Nephron (organoid): ENCODE measurements around the gene DCP1A.

Experiments
- H3K27ac Mint-ChIP-seq, 3 experiments: 2 replicates each; pipeline ENCODE4 v1.8.0; 2020; ENCODE audit warnings: mixed read lengths in 3 of 3, mild to moderate bottlenecking in 2 of 3, moderate library complexity in 1 of 3
- H3K27me3 Mint-ChIP-seq: 2 replicates; pipeline ENCODE4 v1.8.0; 2021; ENCODE audit warnings: low read depth, mild to moderate bottlenecking, moderate library complexity, mixed read lengths
- H3K36me3 Mint-ChIP-seq: 2 replicates; pipeline ENCODE4 v1.8.0; 2020; ENCODE audit warnings: low read depth, mixed read lengths
- H3K4me1 Mint-ChIP-seq: 2 replicates; pipeline ENCODE4 v1.8.0; 2020; ENCODE audit warnings: mixed read lengths
- H3K4me3 Mint-ChIP-seq, 3 experiments: 2 replicates each; pipeline ENCODE4 v1.8.0; 2020; ENCODE audit warnings: mild to moderate bottlenecking in 3 of 3, mixed read lengths in 3 of 3, moderate library complexity in 2 of 3
- H3K9me3 Mint-ChIP-seq: 2 replicates; pipeline ENCODE4 v1.8.0; 2020; ENCODE audit warnings: mixed read lengths
- CTCF ChIP-seq, 3 experiments: fragments of 200-600 bp; sonication (generic); IDR thresholded peaks; one replicate each; pipeline ENCODE4 v1.5.0; 2021; ENCODE audit warnings: antibody characterized with exemption in 3 of 3; ENCODE audit not compliant: unreplicated experiment in 3 of 3

Gene DCP1A

GRCh38 chr3:53247619-53248018 is 99.7 kb downstream of the DCP1A start:
- no peaks in the 10 kb centered on the region for H3K9me3 Mint-ChIP-seq
- H3K27ac Mint-ChIP-seq: no peak overlapping the region
- H3K36me3 Mint-ChIP-seq: peaks cover 12% of the 10 kb centered on the region
- no peak for TF ChIP-seq CTCF (IDR thresholded peaks at IDR 0.05; ENCODE audit: unreplicated experiment in 3 of 3)
- H3K4me3 Mint-ChIP-seq: no peak overlapping the region
- no peaks in the 10 kb centered on the region for H3K27me3 Mint-ChIP-seq
- H3K4me1 Mint-ChIP-seq: peaks cover 18% of the 10 kb centered on the region

GRCh38 chr3:53244271-53244670 is 103.1 kb downstream of the DCP1A start:
- H3K27ac Mint-ChIP-seq: no peak overlapping the region
- TF ChIP-seq CTCF (IDR thresholded peaks at IDR 0.05; ENCODE audit: unreplicated experiment in 3 of 3): no peak
- H3K9me3 Mint-ChIP-seq: no peaks in the 10 kb centered on the region
- H3K27me3 Mint-ChIP-seq: no peaks in the 10 kb centered on the region
- H3K4me3 Mint-ChIP-seq: no peak overlapping the region
- peaks cover 23% of the 10 kb centered on the region for H3K36me3 Mint-ChIP-seq
- H3K4me1 Mint-ChIP-seq: peaks cover 27% of the 10 kb centered on the region

- H3K27ac Mint-ChIP-seq: peak overlapping the region in 2 of 3 experiments; percentile 65 to 76
- TF ChIP-seq CTCF (IDR thresholded peaks at IDR 0.05; ENCODE audit: unreplicated experiment in 3 of 3): no peak
- H3K9me3 Mint-ChIP-seq: no peaks in the 10 kb centered on the region
- H3K27me3 Mint-ChIP-seq: no peaks in the 10 kb centered on the region
- H3K4me1 Mint-ChIP-seq: peaks cover 31% of the 10 kb centered on the region
- no peak overlapping the region for H3K4me3 Mint-ChIP-seq
- H3K36me3 Mint-ChIP-seq: peaks cover 27% of the 10 kb centered on the region
Measured at GRCh38 chr3:53243785-53244184, 103.6 kb downstream of the DCP1A start.

GRCh38 chr3:53243165-53243564 is 104.2 kb downstream of the DCP1A start:
- Mint-ChIP-seq H3K27me3 (no peaks in the 10 kb centered on the region), H3K36me3 (peaks cover 29% of the 10 kb centered on the region), H3K9me3 (no peaks in the 10 kb centered on the region), H3K4me1 (peaks cover 35% of the 10 kb centered on the region), H3K4me3 (no peak overlapping the region), H3K27ac (peak overlapping the region; percentile 55 to 76 (median 65))
- no peak for TF ChIP-seq CTCF (IDR thresholded peaks at IDR 0.05; ENCODE audit: unreplicated experiment in 3 of 3)

- no peaks in the 10 kb centered on the region for H3K9me3 Mint-ChIP-seq
- peaks cover 38% of the 10 kb centered on the region for H3K4me1 Mint-ChIP-seq
- TF ChIP-seq CTCF (IDR thresholded peaks at IDR 0.05; ENCODE audit: unreplicated experiment in 3 of 3): no peak
- H3K36me3 Mint-ChIP-seq: peaks cover 29% of the 10 kb centered on the region
- H3K4me3 Mint-ChIP-seq: no peak overlapping the region
- peak overlapping the region in 1 of 3 experiments; percentile 55 for H3K27ac Mint-ChIP-seq
- no peaks in the 10 kb centered on the region for H3K27me3 Mint-ChIP-seq
Measured at GRCh38 chr3:53242642-53243041, 104.7 kb downstream of the DCP1A start.

GRCh38 chr3:53242155-53242554 is 105.2 kb downstream of the DCP1A start:
- peaks cover 31% of the 10 kb centered on the region for H3K36me3 Mint-ChIP-seq
- TF ChIP-seq CTCF (IDR thresholded peaks at IDR 0.05; ENCODE audit: unreplicated experiment in 3 of 3): no peak
- H3K27me3 Mint-ChIP-seq: no peaks in the 10 kb centered on the region
- H3K27ac Mint-ChIP-seq: peak overlapping the region in 1 of 3 experiments; percentile 50
- H3K9me3 Mint-ChIP-seq: no peaks in the 10 kb centered on the region
- H3K4me3 Mint-ChIP-seq: no peak overlapping the region
- H3K4me1 Mint-ChIP-seq: peaks cover 42% of the 10 kb centered on the region
